AG04449 (cell line): ENCODE results near the gene GPN1.
A peak's percentile ranks its signal among the peaks of the same experiment; 100 is the strongest.
"Not testable (repeated sequence)": the region's sequence is repeated elsewhere in the genome, so short reads cannot be mapped to it uniquely, and the experiment has no call there.

Experiments used
- CTCF ChIA-PET: fragments of 350-600 bp; formaldehyde crosslinking; extraction: SDS; loops from one replicate; lab custom pipeline; 2021; ENCODE audit warnings: antibody characterized with exemption; lab: Yijun Ruan, JAX
- POLR2A ChIA-PET: fragments of 400-600, 350-600 bp; formaldehyde crosslinking; extraction: SDS; loops from one replicate; lab custom pipeline; 2020; ENCODE audit warnings: antibody characterized with exemption, inconsistent platforms; lab: Yijun Ruan, JAX
- DNase-seq: peaks from one replicate; pipeline ENCODE4 v3.0.0-alpha.2; 2010; ENCODE audit warnings: low read depth, low spot score
- H3K4me3 ChIP-seq: 2 replicates; pipeline ENCODE4 v1.5.1; 2011; ENCODE audit warnings: low read depth, mild to moderate bottlenecking, control low read depth, low read length
- CTCF ChIP-seq: IDR thresholded peaks from one replicate; pipeline ENCODE4 v1.5.1; 2011; ENCODE audit warnings: mild to moderate bottlenecking, moderate library complexity, low read length, control low read depth, inconsistent platforms; ENCODE audit not compliant: insufficient read depth; ENCODE audit errors: missing control alignments

The GPN1 gene

GRCh38 chr2:27624943-27625342, 3.9 kb upstream of the GPN1 start:
- ChIA-PET POLR2A (no interaction called here), CTCF (interaction anchor here (0.8 kb wide), 1 partner anchor 58 kb away, joined by 4 read pairs; no protein-coding TSS in a partner anchor)
- no peak for TF ChIP-seq CTCF
- no peak overlapping the region for H3K4me3 ChIP-seq
- no peak for DNase-seq

- DNase-seq, H3K4me3 ChIP-seq, POLR2A ChIA-PET, CTCF ChIA-PET: not testable (repeated sequence)
Observed at GRCh38 chr2:27626323-27626722, 2.5 kb upstream of the GPN1 start.

GRCh38 chr2:27626921-27627320, 1.9 kb upstream of the GPN1 start:
- not testable (repeated sequence) for H3K4me3 ChIP-seq, DNase-seq
- ChIA-PET POLR2A (interaction anchor here (2.6 kb wide), 1 partner anchor 12 kb away, joined by 12 read pairs; no protein-coding TSS in a partner anchor), CTCF (interaction anchor here (1.7 kb wide), 1 partner anchor 56 kb away, joined by 8 read pairs; no protein-coding TSS in a partner anchor)

- TF ChIP-seq CTCF = no peak
- POLR2A ChIA-PET = interaction anchor here (0.9 to 2.6 kb wide), 5 partner anchors 10 to 200 kb away, joined by 3 to 12 read pairs (median 3); partner anchors contain the start of genes NRBP1, SLC4A1AP and SUPT7L
- DNase-seq = peak; percentile 88
- CTCF ChIA-PET = interaction anchor here (1.7 kb wide), 1 partner anchor 55 kb away, joined by 8 read pairs; no protein-coding TSS in a partner anchor
- H3K4me3 ChIP-seq = peak overlapping the region; percentile 96
Observed at GRCh38 chr2:27627963-27628766, 685 bp upstream of the GPN1 start.

- POLR2A ChIA-PET, CTCF ChIA-PET: not testable (repeated sequence)
Observed at GRCh38 chr2:27630257-27630656, 1.4 kb downstream of the GPN1 start.

GRCh38 chr2:27634291-27634690, 5.4 kb downstream of the GPN1 start:
- CTCF ChIA-PET = interaction anchor here (1.2 kb wide), 1 partner anchor 49 kb away, joined by 3 read pairs; no protein-coding TSS in a partner anchor
- TF ChIP-seq CTCF = no peak
- no peak overlapping the region for H3K4me3 ChIP-seq
- POLR2A ChIA-PET = no interaction called here
- no peak for DNase-seq

More at GRCh38 chr2:27630257-27630656, 1.4 kb downstream of the GPN1 start:
- not testable (repeated sequence) for DNase-seq, H3K4me3 ChIP-seq

- no peak for TF ChIP-seq CTCF
- ChIA-PET CTCF (interaction anchor here (1.9 kb wide), 1 partner anchor 46 kb away, joined by 9 read pairs; no protein-coding TSS in a partner anchor), POLR2A (no interaction called here)
Observed at GRCh38 chr2:27636766-27637165, 7.9 kb downstream of the GPN1 start.

More at GRCh38 chr2:27636766-27637165, 7.9 kb downstream of the GPN1 start:
- no peak for DNase-seq
- H3K4me3 ChIP-seq = no peak overlapping the region
